Astrocyte (in vitro differentiated cells and primary cell): Measurements from ENCODE around the gene FIG4. TPM values are rescaled to one million over a fixed set of nuclear protein-coding genes. Genes with fewer than 3 reads are reported as not detected.

ENCODE experiments used
- DNase-seq: peaks from one replicate; pipeline ENCODE4 v3.0.0-alpha.2; 2010; ENCODE audit warnings: low read depth
- FAIRE-seq: peaks from 2 replicates; lab custom pipeline; 2011; peaks lifted over from hg19 to GRCh38; lab: Jason Lieb, UNC
- H2AFZ ChIP-seq: 2 replicates; pipeline ENCODE4 v1.6.0; 2012; ENCODE audit warnings: low read depth, low read length, inconsistent platforms
- H3K27ac ChIP-seq: 2 replicates; pipeline ENCODE4 v1.5.1; 2011; ENCODE audit warnings: low read depth, low read length, inconsistent platforms
- H3K27me3 ChIP-seq: 2 replicates; pipeline ENCODE4 v1.6.0; 2011; ENCODE audit warnings: low read length, inconsistent platforms; ENCODE audit not compliant: insufficient read depth
- H3K36me3 ChIP-seq: 2 replicates; pipeline ENCODE4 v1.5.1; 2011; ENCODE audit warnings: low read length, inconsistent platforms; ENCODE audit not compliant: insufficient read depth
- H3K4me1 ChIP-seq: 2 replicates; pipeline ENCODE4 v1.5.1; 2011; ENCODE audit warnings: low read length, inconsistent platforms; ENCODE audit not compliant: insufficient read depth
- H3K4me2 ChIP-seq: 2 replicates; pipeline ENCODE4 v1.6.0; 2012; ENCODE audit warnings: low read length, inconsistent platforms
- H3K4me3 ChIP-seq: 2 replicates; pipeline ENCODE4 v1.5.1; 2011; ENCODE audit warnings: low read depth, mild to moderate bottlenecking, low read length, inconsistent platforms; ENCODE audit not compliant: insufficient read depth
- H3K79me2 ChIP-seq: 2 replicates; pipeline ENCODE4 v1.6.0; 2012; ENCODE audit warnings: mild to moderate bottlenecking, low read length, inconsistent platforms; ENCODE audit not compliant: insufficient read depth
- H3K9ac ChIP-seq: 2 replicates; pipeline ENCODE4 v1.6.0; 2012; ENCODE audit warnings: mild to moderate bottlenecking, low read length, inconsistent platforms
- H3K9me3 ChIP-seq: 2 replicates; pipeline ENCODE4 v1.5.1; 2012; ENCODE audit warnings: low read depth, mild to moderate bottlenecking, low read length, inconsistent platforms; ENCODE audit not compliant: insufficient read depth
- H4K20me1 ChIP-seq: 2 replicates; pipeline ENCODE4 v1.6.0; 2012; ENCODE audit warnings: low read length, inconsistent platforms; ENCODE audit not compliant: insufficient read depth
- H3K27ac Mint-ChIP-seq: one replicate; pipeline ENCODE4 v1.8.0; 2021; ENCODE audit warnings: mild to moderate bottlenecking, mixed read lengths; ENCODE audit not compliant: unreplicated experiment
- H3K27me3 Mint-ChIP-seq: one replicate; pipeline ENCODE4 v1.8.0; 2021; ENCODE audit warnings: low read depth, mixed read lengths; ENCODE audit not compliant: unreplicated experiment
- H3K36me3 Mint-ChIP-seq: one replicate; pipeline ENCODE4 v1.8.0; 2021; ENCODE audit warnings: low read depth, mixed read lengths; ENCODE audit not compliant: unreplicated experiment
- H3K4me1 Mint-ChIP-seq: one replicate; pipeline ENCODE4 v1.8.0; 2021; ENCODE audit warnings: low read depth, mixed read lengths; ENCODE audit not compliant: unreplicated experiment
- H3K4me3 Mint-ChIP-seq: one replicate; pipeline ENCODE4 v1.8.0; 2021; ENCODE audit warnings: mild to moderate bottlenecking, moderate library complexity, mixed read lengths; ENCODE audit not compliant: unreplicated experiment
- H3K9me3 Mint-ChIP-seq: one replicate; pipeline ENCODE4 v1.8.0; 2021; ENCODE audit warnings: mild to moderate bottlenecking, mixed read lengths; ENCODE audit not compliant: unreplicated experiment
- EZH2 ChIP-seq: IDR thresholded peaks from 2 replicates; pipeline ENCODE4 v1.6.1; 2012; ENCODE audit warnings: mild to moderate bottlenecking, low read length, inconsistent platforms; ENCODE audit not compliant: insufficient read depth
- total RNA-seq: library from RNA; stranded (reverse); gene quantifications from 2 replicates; pipeline ENCODE4 v1.2.1, GENCODE V29; 2021
- TF ChIP-seq, protein P1 (sequence below): IDR thresholded peaks from 2 replicates; pipeline ENCODE4 v1.5.1; 2011; ENCODE audit warnings: low read depth, mild to moderate bottlenecking, inconsistent platforms, low read length, moderate library complexity; ENCODE audit not compliant: insufficient read depth

Gene FIG4
- total RNA-seq, 1 donor from 2014 or later: 8.4 TPM

DNA sequence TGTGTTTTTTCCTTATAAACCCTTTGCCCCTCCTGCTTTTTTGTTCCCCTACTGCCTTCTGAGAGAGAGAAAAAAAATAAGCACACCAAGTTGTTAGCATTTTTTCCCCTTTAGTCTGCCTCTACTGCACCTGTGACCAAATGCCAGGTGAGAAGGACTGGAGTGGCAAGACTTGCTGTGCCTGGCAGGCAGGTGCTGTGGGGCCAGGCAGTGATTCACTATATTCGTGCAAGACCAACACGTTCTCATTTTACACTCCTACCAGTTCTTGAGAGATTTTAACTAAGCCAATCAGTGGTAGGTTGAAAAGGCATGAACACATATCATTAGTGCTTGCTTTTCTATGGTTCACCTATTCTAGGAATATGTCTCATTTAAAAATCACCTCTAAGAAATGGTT, 109.7 kb downstream of the FIG4 start:
- peaks cover 3% of the 10 kb centered on the region for H3K36me3 Mint-ChIP-seq
- no peaks in the 10 kb centered on the region for H3K36me3 ChIP-seq
- H3K27ac Mint-ChIP-seq: no peak overlapping the region

DNA sequence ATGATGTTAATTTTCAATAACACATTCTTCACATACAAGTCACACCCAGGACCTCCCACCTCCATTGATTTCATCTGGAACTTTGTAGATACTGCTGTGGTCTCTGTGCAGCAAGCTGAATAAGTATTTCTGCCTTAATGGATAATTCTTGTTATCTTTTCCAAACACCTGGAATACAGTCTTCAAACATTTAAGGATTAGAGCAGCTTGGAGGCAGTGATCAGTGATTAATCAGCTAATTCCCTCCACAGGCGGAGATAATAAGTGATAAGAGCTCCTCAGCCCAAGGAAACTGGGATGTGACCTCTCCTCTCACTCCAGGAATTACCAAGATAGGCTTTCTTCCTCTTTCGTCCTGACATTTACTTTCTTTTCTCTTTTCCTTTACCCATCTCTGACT, 110.7 kb downstream of the FIG4 start:
- H3K36me3 Mint-ChIP-seq: no peaks in the 10 kb centered on the region
- Histone ChIP-seq H3K79me2 (no peaks in the 10 kb centered on the region), H4K20me1 (no peaks in the 10 kb centered on the region), H3K4me3 (no peak overlapping the region), H3K4me2 (no peak overlapping the region), H3K27ac (no peak overlapping the region), H3K9ac (no peak overlapping the region), H3K9me3 (no peaks in the 10 kb centered on the region), H3K36me3 (peaks cover 2% of the 10 kb centered on the region), H2AFZ (no peak overlapping the region), H3K4me1 (no peaks in the 10 kb centered on the region), H3K27me3 (no peaks in the 10 kb centered on the region)
- FAIRE-seq: no peak
- no peaks in the 10 kb centered on the region for H3K27me3 Mint-ChIP-seq
- no peak for DNase-seq
- no peak overlapping the region for H3K27ac Mint-ChIP-seq
- no peak for TF ChIP-seq EZH2
- TF ChIP-seq, protein P1, sequence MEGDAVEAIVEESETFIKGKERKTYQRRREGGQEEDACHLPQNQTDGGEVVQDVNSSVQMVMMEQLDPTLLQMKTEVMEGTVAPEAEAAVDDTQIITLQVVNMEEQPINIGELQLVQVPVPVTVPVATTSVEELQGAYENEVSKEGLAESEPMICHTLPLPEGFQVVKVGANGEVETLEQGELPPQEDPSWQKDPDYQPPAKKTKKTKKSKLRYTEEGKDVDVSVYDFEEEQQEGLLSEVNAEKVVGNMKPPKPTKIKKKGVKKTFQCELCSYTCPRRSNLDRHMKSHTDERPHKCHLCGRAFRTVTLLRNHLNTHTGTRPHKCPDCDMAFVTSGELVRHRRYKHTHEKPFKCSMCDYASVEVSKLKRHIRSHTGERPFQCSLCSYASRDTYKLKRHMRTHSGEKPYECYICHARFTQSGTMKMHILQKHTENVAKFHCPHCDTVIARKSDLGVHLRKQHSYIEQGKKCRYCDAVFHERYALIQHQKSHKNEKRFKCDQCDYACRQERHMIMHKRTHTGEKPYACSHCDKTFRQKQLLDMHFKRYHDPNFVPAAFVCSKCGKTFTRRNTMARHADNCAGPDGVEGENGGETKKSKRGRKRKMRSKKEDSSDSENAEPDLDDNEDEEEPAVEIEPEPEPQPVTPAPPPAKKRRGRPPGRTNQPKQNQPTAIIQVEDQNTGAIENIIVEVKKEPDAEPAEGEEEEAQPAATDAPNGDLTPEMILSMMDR: no peak
- no peak overlapping the region for H3K4me3 Mint-ChIP-seq
- H3K9me3 Mint-ChIP-seq: no peaks in the 10 kb centered on the region
- no peaks in the 10 kb centered on the region for H3K4me1 Mint-ChIP-seq

More for the DNA sequence above, 109.7 kb downstream of the FIG4 start:
- H3K9me3 Mint-ChIP-seq: no peaks in the 10 kb centered on the region
- FAIRE-seq (no peak), DNase-seq (no peak)
- Histone ChIP-seq H4K20me1 (no peaks in the 10 kb centered on the region), H2AFZ (no peak overlapping the region), H3K79me2 (no peaks in the 10 kb centered on the region), H3K9ac (no peak overlapping the region), H3K27me3 (no peaks in the 10 kb centered on the region), H3K9me3 (no peaks in the 10 kb centered on the region), H3K4me2 (no peak overlapping the region), H3K4me3 (no peak overlapping the region), H3K27ac (no peak overlapping the region), H3K4me1 (peaks cover 5% of the 10 kb centered on the region)
- peaks cover 9% of the 10 kb centered on the region for H3K4me1 Mint-ChIP-seq
- TF ChIP-seq, protein P1: no peak
- H3K27me3 Mint-ChIP-seq: no peaks in the 10 kb centered on the region
- H3K4me3 Mint-ChIP-seq: no peak overlapping the region

DNA sequence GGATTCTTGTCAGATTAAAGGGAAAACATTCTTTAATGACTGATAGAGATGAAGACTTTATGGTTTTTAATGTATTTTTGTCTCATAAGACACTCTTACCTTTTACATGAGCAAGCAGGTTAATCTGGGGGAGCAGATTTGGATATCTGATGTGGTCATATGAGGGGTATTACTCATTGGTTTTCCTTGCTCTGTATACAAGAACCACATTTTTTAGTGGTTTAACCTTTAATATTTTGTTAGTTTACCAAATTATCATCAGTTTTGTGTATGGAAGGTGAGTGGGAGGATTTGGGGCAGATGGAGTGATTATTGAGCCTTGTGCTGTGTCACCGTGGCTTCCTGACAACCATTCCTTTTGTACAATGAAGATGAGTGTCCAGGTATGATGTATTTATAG, 112.9 kb downstream of the FIG4 start:
- H3K4me3 Mint-ChIP-seq: no peak overlapping the region
- H3K9me3 ChIP-seq: no peaks in the 10 kb centered on the region

More for the DNA sequence above, 112.9 kb downstream of the FIG4 start:
- no peak overlapping the region for H3K27ac ChIP-seq
- FAIRE-seq: no peak
- Mint-ChIP-seq H3K27ac (no peak overlapping the region), H3K9me3 (peaks cover 3% of the 10 kb centered on the region), H3K36me3 (no peaks in the 10 kb centered on the region), H3K4me1 (no peaks in the 10 kb centered on the region), H3K27me3 (no peaks in the 10 kb centered on the region)
- no peak overlapping the region for H3K4me3 ChIP-seq
- no peaks in the 10 kb centered on the region for H3K79me2 ChIP-seq
- H3K4me2 ChIP-seq: no peak overlapping the region
- no peaks in the 10 kb centered on the region for H3K4me1 ChIP-seq
- DNase-seq: no peak
- no peak overlapping the region for H2AFZ ChIP-seq
- H3K27me3 ChIP-seq: no peaks in the 10 kb centered on the region
- H4K20me1 ChIP-seq: no peaks in the 10 kb centered on the region
- H3K36me3 ChIP-seq: peaks cover 2% of the 10 kb centered on the region
- TF ChIP-seq, protein P1: no peak
- TF ChIP-seq EZH2: no peak
- H3K9ac ChIP-seq: no peak overlapping the region
